Tibial nerve (tissue), 4 donors: ENCODE results near the gene ITGAV.

Experiments used
- CTCF ChIP-seq, 5 experiments: fragments of 200-600 bp in 3 of 5; fragments of 450-650 bp in 2 of 5; sonication (generic) in 3 of 5; IDR thresholded peaks; one replicate each; pipeline ENCODE4 v1.5.1; 2016 to 2019; ENCODE audit warnings: antibody characterized with exemption in 5 of 5, mild to moderate bottlenecking in 3 of 5, moderate library complexity in 2 of 5
- EP300 ChIP-seq, 2 donors: sonication (generic); formaldehyde crosslinking; IDR thresholded peaks; one replicate each; pipeline ENCODE4 v1.6.1; 2017; ENCODE audit warnings: antibody characterized with exemption in 2 of 2, mild to moderate bottlenecking in 1 of 2
- POLR2A ChIP-seq, 2 donors: fragments of 450-650 bp; IDR thresholded peaks; one replicate each; pipeline ENCODE4 v1.6.1; 2017; ENCODE audit warnings: antibody characterized with exemption in 2 of 2, mild to moderate bottlenecking in 2 of 2, moderate library complexity in 2 of 2

DNA sequence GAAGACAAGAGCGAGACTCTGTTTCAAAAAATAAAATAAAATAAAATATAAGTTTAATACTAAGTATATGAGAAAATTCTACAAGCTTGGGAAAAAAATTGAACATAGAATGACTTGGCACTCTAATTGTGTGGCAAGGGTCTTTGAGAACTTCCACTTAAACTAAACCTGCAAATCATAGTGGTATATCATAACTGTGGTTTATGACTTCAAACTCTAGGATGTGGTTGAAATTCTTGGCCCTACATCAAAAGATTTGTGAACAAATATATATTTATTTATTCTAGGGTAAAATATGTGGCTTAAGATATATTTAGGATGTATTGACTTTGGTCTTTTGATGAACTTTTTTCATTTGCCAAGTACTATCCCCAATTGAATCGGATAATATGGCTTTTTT lies 100.9 kb downstream of the ITGAV start:
- TF ChIP-seq CTCF (IDR thresholded peaks at IDR 0.05) (no peak), POLR2A (IDR thresholded peaks at IDR 0.05) (no peak), EP300 (IDR thresholded peaks at IDR 0.05) (no peak)
